T-cell (primary cell): ENCODE data around the gene MFSD6L. TPM values are rescaled to one million over a fixed set of nuclear protein-coding genes. Genes with fewer than 3 reads are reported as not detected.
A peak's percentile ranks its signal among the peaks of the same experiment; 100 is the strongest.
"Not testable (repeated sequence)": the region's sequence is repeated elsewhere in the genome, so short reads cannot be mapped to it uniquely, and the experiment has no call there.

Experiments used
- ATAC-seq, 4 experiments: fragments of 200-7000 bp in 3 of 4; fragments of 150-1000 bp in 1 of 4; cut with Tn5 transposase; replicated peaks in 1 of 4; 1 replicate in 3 of 4; 2 replicates in 1 of 4; pipeline ENCODE4 v1.10.0; 2021; ENCODE audit warnings: moderate library complexity in 3 of 4, mild to moderate bottlenecking in 2 of 4, moderate number of reproducible peaks in 1 of 4
- CTCF ChIA-PET, 2 donors: fragments of 300-600 bp; sonication (Branson Sonifier 250); formaldehyde crosslinking; loops; one replicate each; lab custom pipeline; 2022; ENCODE audit warnings: antibody characterized with exemption in 2 of 2; lab: Charles Lee
- POLR2A ChIA-PET, 2 donors: fragments of 300-600 bp; sonication (Branson Sonifier 250); formaldehyde crosslinking; loops; one replicate each; lab custom pipeline; 2022; ENCODE audit warnings: antibody characterized with exemption in 2 of 2; lab: Charles Lee
- DNase-seq, 35 experiments: peaks; one replicate each; pipeline versions ENCODE4 v3.0.0 to v3.0.0-alpha.2; 2013 to 2023
- H3K27ac ChIP-seq: one replicate; pipeline ENCODE4 v1.5.1; 2013; ENCODE audit warnings: low read length
- H3K27me3 ChIP-seq, 2 experiments: replicated peaks in 1 of 2; 1 replicate in 1 of 2; 2 replicates in 1 of 2; pipeline versions ENCODE4 v1.6.1 to v1.7.0; 2013; ENCODE audit warnings: low read length in 1 of 2, mixed read lengths in 1 of 2; ENCODE audit not compliant: control insufficient read depth in 2 of 2, insufficient read depth in 2 of 2; ENCODE audit errors: extremely low read depth in 1 of 2
- H3K36me3 ChIP-seq, 2 donors: 1 replicate in 1 of 2; 2 replicates in 1 of 2; pipeline versions ENCODE4 v1.6.1 to v1.7.0; 2013; ENCODE audit warnings: low read length in 1 of 2; ENCODE audit not compliant: control insufficient read depth in 2 of 2, insufficient read depth in 1 of 2; ENCODE audit errors: extremely low read depth in 1 of 2
- H3K4me1 ChIP-seq, 2 experiments: 1 replicate in 1 of 2; 2 replicates in 1 of 2; pipeline versions ENCODE4 v1.6.1 to v1.7.0; 2013; ENCODE audit warnings: low read length in 2 of 2, mixed read lengths in 1 of 2; ENCODE audit not compliant: insufficient read depth in 2 of 2, control insufficient read depth in 1 of 2; ENCODE audit errors: extremely low read depth in 1 of 2
- H3K4me3 ChIP-seq, 2 donors: 1 replicate in 1 of 2; 2 replicates in 1 of 2; pipeline versions ENCODE4 v1.5.1 to v1.7.0; 2013; ENCODE audit warnings: mild to moderate bottlenecking in 2 of 2, low read length in 1 of 2, moderate library complexity in 1 of 2; ENCODE audit not compliant: control insufficient read depth in 1 of 2; ENCODE audit errors: extremely low read depth in 1 of 2
- H3K9me3 ChIP-seq: 2 replicates; pipeline ENCODE4 v1.7.0; 2013
- H3K27ac Mint-ChIP-seq, 2 donors: one replicate each; pipeline ENCODE4 v1.8.0; 2020 to 2021; ENCODE audit warnings: mild to moderate bottlenecking in 2 of 2, mixed read lengths in 2 of 2
- H3K27me3 Mint-ChIP-seq, 2 donors: one replicate each; pipeline ENCODE4 v1.8.0; 2021 to 2022; ENCODE audit warnings: mixed read lengths in 2 of 2
- H3K36me3 Mint-ChIP-seq: one replicate; pipeline ENCODE4 v1.8.0; 2021; ENCODE audit warnings: mixed read lengths
- H3K4me1 Mint-ChIP-seq, 3 donors: one replicate each; pipeline ENCODE4 v1.8.0; 2020 to 2022; ENCODE audit warnings: mixed read lengths in 3 of 3, mild to moderate bottlenecking in 1 of 3
- H3K4me3 Mint-ChIP-seq, 3 donors: one replicate each; pipeline ENCODE4 v1.8.0; 2020 to 2022; ENCODE audit warnings: mild to moderate bottlenecking in 3 of 3, mixed read lengths in 3 of 3, moderate library complexity in 3 of 3
- H3K9me3 Mint-ChIP-seq, 3 donors: one replicate each; pipeline ENCODE4 v1.8.0; 2020 to 2022; ENCODE audit warnings: mixed read lengths in 3 of 3
- WGBS: methylation state at CpG from one replicate; pipeline ENCODE4 v1.1.5; 2013; ENCODE audit warnings: missing lambda C conversion rate; ENCODE audit not compliant: insufficient coverage; 5-methylcytosine and 5-hydroxymethylcytosine counted together
- total RNA-seq, 35 experiments: library from RNA in 6 of 35; stranded (reverse) in 6 of 35; fragments of 120-200 nt in 1 of 35; gene quantifications; one replicate each; pipeline versions ENCODE4 v1.2.1 to v1.2.4 and lab custom pipeline; 2013 to 2026

The MFSD6L gene
- total RNA-seq, 5 donors from 2014 or later (not counting 1 experiment from before 2014, with no cell fraction given) = 0.13 to 0.32 (median 0.20) TPM; not detected in 1

DNA sequence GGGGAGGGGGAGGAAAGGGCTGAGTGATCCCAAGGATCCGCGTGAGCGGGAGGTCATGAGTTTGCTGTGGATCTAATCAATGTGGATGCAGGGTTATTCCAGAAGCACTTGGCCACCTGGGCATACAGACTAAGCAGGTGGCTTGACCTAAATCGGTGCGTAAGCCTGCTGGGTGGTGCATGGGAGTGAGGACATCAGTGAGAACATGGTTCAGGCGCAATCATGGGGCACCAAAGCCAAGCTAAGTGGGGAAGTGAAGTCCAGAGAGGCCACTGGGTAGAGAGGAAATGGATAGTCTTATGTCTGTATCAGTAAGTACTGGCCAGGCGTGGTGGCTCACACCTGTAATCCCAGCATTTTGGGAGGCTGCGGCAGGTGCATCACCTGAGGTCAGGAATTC, 18.9 kb upstream of the MFSD6L start:
- H3K9me3 Mint-ChIP-seq = peaks cover 2 to 7% (median 4%) of the 10 kb centered on the region in 3 donors
- no peaks in the 10 kb centered on the region for H3K9me3 ChIP-seq
- WGBS = 99% methylated on average over 7 of the region's 8 CpGs
- no peak for ATAC-seq
- no peak overlapping the region for H3K27ac ChIP-seq
- H3K36me3 ChIP-seq = no peaks in the 10 kb centered on the region
- H3K27ac Mint-ChIP-seq = no peak overlapping the region
- ChIA-PET CTCF (interaction anchor here in 1 of 2 donors (0.5 kb wide), 1 partner anchor 181 kb away, joined by 6 read pairs; no protein-coding TSS in a partner anchor), POLR2A (no interaction called here)
- H3K4me1 Mint-ChIP-seq = no peaks in the 10 kb centered on the region
- H3K4me3 ChIP-seq = no peak overlapping the region
- no peaks in the 10 kb centered on the region for H3K4me1 ChIP-seq
- H3K36me3 Mint-ChIP-seq = no peaks in the 10 kb centered on the region
- DNase-seq = no peak
- H3K27me3 ChIP-seq = no peaks in the 10 kb centered on the region
- no peak overlapping the region for H3K4me3 Mint-ChIP-seq
- H3K27me3 Mint-ChIP-seq = peaks cover 4 to 7% of the 10 kb centered on the region in 2 donors

GRCh38 chr17:8806926-8807550, 7.9 kb upstream of the MFSD6L start:
- Histone ChIP-seq H3K9me3 (no peaks in the 10 kb centered on the region), H3K36me3 (no peaks in the 10 kb centered on the region), H3K27me3 (peaks cover 0 to 9% of the 10 kb centered on the region in 2 experiments), H3K27ac (no peak overlapping the region), H3K4me1 (peaks cover 0 to 4% of the 10 kb centered on the region in 2 experiments), H3K4me3 (no peak overlapping the region)
- WGBS = no CpG with 5 or more reads among the region's 4 CpGs
- Mint-ChIP-seq H3K27ac (peak overlapping the region in 1 of 2 donors; percentile 51), H3K27me3 (peaks cover 0 to 7% of the 10 kb centered on the region in 2 donors), H3K4me3 (no peak overlapping the region), H3K9me3 (peaks cover 4 to 26% (median 17%) of the 10 kb centered on the region in 3 donors), H3K36me3 (peaks cover 29% of the 10 kb centered on the region), H3K4me1 (peaks cover 0 to 14% (median 7%) of the 10 kb centered on the region in 3 donors)
- ChIA-PET POLR2A (no interaction called here), CTCF (no interaction called here)
- DNase-seq (peak in 2 of 35 experiments; percentile 7 to 35), ATAC-seq (no peak)

DNA sequence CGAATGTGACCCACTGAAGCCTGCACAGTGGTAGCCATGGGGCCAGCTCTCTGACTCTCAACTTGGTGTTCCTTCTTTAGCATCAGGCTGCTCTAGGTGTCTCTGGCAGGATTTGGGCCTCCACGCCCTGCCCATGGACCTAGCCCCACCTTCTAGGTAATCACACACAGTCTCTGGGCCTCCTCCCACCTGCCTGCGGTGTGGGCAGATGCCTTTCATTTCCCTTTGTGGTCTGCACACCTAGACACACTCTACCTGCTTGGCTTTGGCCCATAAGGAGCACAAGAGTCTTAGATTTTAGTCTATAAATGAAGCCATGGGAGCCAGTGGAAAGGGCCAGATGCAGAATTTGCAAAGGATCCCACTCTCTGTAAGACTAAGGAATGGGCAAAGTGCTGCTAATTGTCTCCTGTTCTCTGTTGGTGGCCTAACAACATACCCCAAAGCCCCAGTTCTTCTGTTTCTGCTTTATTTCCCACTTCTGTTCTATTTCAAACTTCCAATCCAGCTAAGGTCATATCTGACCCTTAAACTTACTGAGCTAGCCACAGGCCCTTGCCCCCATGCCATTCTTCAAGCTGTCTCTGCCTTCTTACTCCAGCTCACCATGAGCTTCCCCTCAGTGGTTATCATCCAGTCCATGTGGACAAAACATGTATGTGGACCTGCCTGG, 7.2 kb upstream of the MFSD6L start:
- H3K9me3 ChIP-seq = no peaks in the 10 kb centered on the region
- Mint-ChIP-seq H3K27ac (peak overlapping the region in 1 of 2 donors; percentile 51), H3K9me3 (peaks cover 4 to 20% (median 11%) of the 10 kb centered on the region in 3 donors), H3K4me1 (peaks cover 0 to 14% (median 7%) of the 10 kb centered on the region in 3 donors), H3K4me3 (no peak overlapping the region), H3K36me3 (peaks cover 22% of the 10 kb centered on the region), H3K27me3 (peaks cover 0 to 7% of the 10 kb centered on the region in 2 donors)
- 78% methylated on average over 3 of the region's 3 CpGs for WGBS
- ChIA-PET CTCF (no interaction called here), POLR2A (no interaction called here)
- ATAC-seq (no peak), DNase-seq (no peak)
- no peaks in the 10 kb centered on the region for H3K36me3 ChIP-seq
- H3K27ac ChIP-seq = no peak overlapping the region
- no peak overlapping the region for H3K4me3 ChIP-seq
- peaks cover 0 to 4% of the 10 kb centered on the region in 2 experiments for H3K4me1 ChIP-seq
- peaks cover 0 to 9% of the 10 kb centered on the region in 2 experiments for H3K27me3 ChIP-seq

- H3K4me1 Mint-ChIP-seq = peaks cover 0 to 14% (median 7%) of the 10 kb centered on the region in 3 donors
- DNase-seq, H3K27ac Mint-ChIP-seq, H3K27me3 ChIP-seq, H3K9me3 ChIP-seq, H3K4me3 Mint-ChIP-seq, H3K36me3 ChIP-seq, ATAC-seq, H3K4me3 ChIP-seq, H3K4me1 ChIP-seq, H3K27me3 Mint-ChIP-seq, H3K27ac ChIP-seq, CTCF ChIA-PET, POLR2A ChIA-PET: not testable (repeated sequence)
- H3K36me3 Mint-ChIP-seq = peaks cover 19% of the 10 kb centered on the region
- no CpG with 5 or more reads among the region's 10 CpGs for WGBS
- H3K9me3 Mint-ChIP-seq = peaks cover 4 to 18% (median 9%) of the 10 kb centered on the region in 3 donors
These were observed 6.2 kb upstream of the MFSD6L start for GRCh38 chr17:8805396-8805795.

GRCh38 chr17:8803531-8804420, 4.6 kb upstream of the MFSD6L start:
- no peak for ATAC-seq
- Mint-ChIP-seq H3K27me3 (peaks cover 0 to 7% of the 10 kb centered on the region in 2 donors), H3K9me3 (peaks cover 4 to 13% (median 6%) of the 10 kb centered on the region in 3 donors), H3K4me1 (peaks cover 0 to 14% (median 7%) of the 10 kb centered on the region in 3 donors), H3K27ac (no peak overlapping the region), H3K36me3 (peaks cover 12% of the 10 kb centered on the region), H3K4me3 (peak overlapping the region in 1 of 3 donors; percentile 42)
- ChIA-PET CTCF (no interaction called here), POLR2A (no interaction called here)
- no peak overlapping the region for H3K4me3 ChIP-seq
- H3K36me3 ChIP-seq = peaks cover 0 to 5% of the 10 kb centered on the region in 2 donors
- DNase-seq = peak in 1 of 35 experiments; percentile 12
- no peak overlapping the region for H3K27ac ChIP-seq
- H3K9me3 ChIP-seq = no peaks in the 10 kb centered on the region
- peaks cover 0 to 3% of the 10 kb centered on the region in 2 experiments for H3K27me3 ChIP-seq
- peaks cover 0 to 4% of the 10 kb centered on the region in 2 experiments for H3K4me1 ChIP-seq
- 84% methylated on average over 12 of the region's 19 CpGs for WGBS
